Dendritic cell treated with granulocyte-macrophage colony-stimulating factor and Interleukin-4, amounts not matched to agents 40 ng/mL and 50 ng/mL, for 4 days (primary cell): ENCODE measurements around the gene ALDH5A1.

Source experiments
- H3K27ac Mint-ChIP-seq: one replicate; pipeline ENCODE4 v1.8.0; 2022; ENCODE audit warnings: mild to moderate bottlenecking, mixed read lengths
- H3K27me3 Mint-ChIP-seq: one replicate; pipeline ENCODE4 v1.8.0; 2022; ENCODE audit warnings: mild to moderate bottlenecking, mixed read lengths
- H3K36me3 Mint-ChIP-seq: one replicate; pipeline ENCODE4 v1.8.0; 2022; ENCODE audit warnings: low read depth, mixed read lengths
- H3K4me1 Mint-ChIP-seq: one replicate; pipeline ENCODE4 v1.8.0; 2022; ENCODE audit warnings: low read depth, mixed read lengths
- H3K4me3 Mint-ChIP-seq: one replicate; pipeline ENCODE4 v1.8.0; 2022; ENCODE audit warnings: mild to moderate bottlenecking, moderate library complexity, mixed read lengths
- H3K9me3 Mint-ChIP-seq: one replicate; pipeline ENCODE4 v1.8.0; 2022; ENCODE audit warnings: mixed read lengths
- intact Hi-C: fragments of 100-400 bp; cut with micrococcal nuclease; formaldehyde crosslinking; loops from one replicate; pipeline ENCODE4 v1.15.0; 2022

The ALDH5A1 gene

GRCh38 chr6:24583463-24584381, 89.0 kb downstream of the ALDH5A1 start:
- peaks cover 8% of the 10 kb centered on the region for H3K4me1 Mint-ChIP-seq
- intact Hi-C loops: loop anchor here (5.0 kb wide), 1 partner anchor 204 kb away; no protein-coding TSS in a partner anchor
- no peaks in the 10 kb centered on the region for H3K9me3 Mint-ChIP-seq
- H3K4me3 Mint-ChIP-seq: no peak overlapping the region
- no peak overlapping the region for H3K27ac Mint-ChIP-seq
- H3K27me3 Mint-ChIP-seq: peaks cover 8% of the 10 kb centered on the region
- no peaks in the 10 kb centered on the region for H3K36me3 Mint-ChIP-seq

DNA sequence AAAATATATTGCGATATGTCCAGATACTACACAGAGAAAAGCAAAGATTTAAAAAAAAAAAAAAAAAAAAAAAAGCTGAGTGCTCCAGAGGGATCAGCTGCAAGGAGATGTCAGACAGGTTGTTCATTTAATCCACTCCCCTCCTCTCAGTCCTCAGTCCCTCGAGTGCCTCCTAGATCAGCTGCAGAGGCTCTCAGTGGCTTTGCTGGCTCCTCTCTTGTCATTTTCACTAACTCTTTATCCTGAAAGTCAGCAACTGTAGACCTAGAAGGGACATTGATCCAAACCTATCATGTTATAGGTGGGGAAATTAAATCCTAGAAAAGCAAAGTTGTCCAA, 89.6 kb downstream of the ALDH5A1 start:
- Mint-ChIP-seq H3K4me1 (peaks cover 8% of the 10 kb centered on the region), H3K27me3 (peaks cover 8% of the 10 kb centered on the region), H3K9me3 (no peaks in the 10 kb centered on the region), H3K36me3 (no peaks in the 10 kb centered on the region), H3K27ac (no peak overlapping the region), H3K4me3 (no peak overlapping the region)
- intact Hi-C loops: loop anchor here (5.0 kb wide), 1 partner anchor 203 kb away; no protein-coding TSS in a partner anchor
